Panc1 (cell line): ENCODE results near the gene KHSRP. TPM values are rescaled to one million over a fixed set of nuclear protein-coding genes. Genes with fewer than 3 reads are reported as not detected.

Source experiments
- ATAC-seq: fragments of 200-7000 bp; cut with Tn5 transposase; 2 replicates; pipeline ENCODE4 v1.9.1; 2020; ENCODE audit warnings: mild to moderate bottlenecking, moderate library complexity
- BruUV-seq: library from RNA; stranded (reverse); fragments of 400-500 nt; replicated peaks from 2 replicates; lab custom pipeline; 2021; lab: Mats Ljungman, UMichigan
- CTCF ChIA-PET: fragments of 300-600 bp; sonication (Branson Sonifier 250); formaldehyde crosslinking; loops from one replicate; lab custom pipeline; 2022; ENCODE audit warnings: antibody characterized with exemption; lab: Charles Lee
- POLR2A ChIA-PET: fragments of 300-600 bp; sonication (Branson Sonifier 250); formaldehyde crosslinking; loops from one replicate; lab custom pipeline; 2022; ENCODE audit warnings: antibody characterized with exemption; lab: Charles Lee
- DNase-seq: peaks from one replicate; pipeline ENCODE4 v3.0.0-alpha.2; 2010; ENCODE audit warnings: low read depth, low spot score
- H3K27ac ChIP-seq: 2 replicates; pipeline ENCODE4 v1.5.1; 2011; ENCODE audit warnings: mild to moderate bottlenecking, low read length, inconsistent platforms
- H3K27me3 ChIP-seq: fragments of 200-500 bp; sonication (Bioruptor generic); 2 replicates; pipeline ENCODE4 v1.6.0; 2014; ENCODE audit warnings: low read length, inconsistent platforms; ENCODE audit not compliant: control insufficient read depth, insufficient read depth
- H3K36me3 ChIP-seq: fragments of 200-500 bp; sonication (Bioruptor generic); 2 replicates; pipeline ENCODE4 v1.5.1; 2014; ENCODE audit warnings: inconsistent platforms, mild to moderate bottlenecking, low read length, moderate library complexity; ENCODE audit not compliant: control insufficient read depth, insufficient read depth
- H3K4me1 ChIP-seq: 2 replicates; pipeline ENCODE4 v1.5.1; 2011; ENCODE audit warnings: inconsistent platforms, mild to moderate bottlenecking, low read length, moderate library complexity; ENCODE audit not compliant: control insufficient read depth, insufficient read depth
- H3K4me3 ChIP-seq, 2 experiments: 2 replicates each; pipeline ENCODE4 v1.5.1; 2011 to 2012; ENCODE audit warnings: low read depth in 2 of 2, low read length in 2 of 2, mild to moderate bottlenecking in 2 of 2, inconsistent platforms in 1 of 2, moderate library complexity in 1 of 2
- H3K9me3 ChIP-seq: fragments of 200-500 bp; sonication (Bioruptor generic); 2 replicates; pipeline ENCODE4 v1.5.1; 2014; ENCODE audit warnings: low read depth, mild to moderate bottlenecking, inconsistent platforms, low read length, moderate library complexity; ENCODE audit not compliant: control insufficient read depth, insufficient read depth
- POLR2AphosphoS5 ChIP-seq: IDR thresholded peaks from 2 replicates; pipeline ENCODE4 v1.6.1; 2012; ENCODE audit warnings: mild to moderate bottlenecking, low read depth, low read length, moderate library complexity
- REST ChIP-seq, 2 experiments: IDR thresholded peaks; 2 replicates each; pipeline ENCODE4 v1.6.1; 2011 to 2012; ENCODE audit warnings: low read depth in 2 of 2, control low read depth in 1 of 2, low read length in 1 of 2, mild to moderate bottlenecking in 1 of 2, moderate library complexity in 1 of 2; ENCODE audit not compliant: insufficient read depth in 1 of 2
- SIN3A ChIP-seq: IDR thresholded peaks from 2 replicates; pipeline ENCODE4 v1.6.1; 2012; ENCODE audit warnings: low read depth, mild to moderate bottlenecking, low read length, moderate library complexity, borderline replicate concordance; ENCODE audit not compliant: insufficient read depth
- TCF7L2 ChIP-seq: IDR thresholded peaks from 2 replicates; pipeline ENCODE4 v1.6.1; 2011; ENCODE audit warnings: mild to moderate bottlenecking, low read depth, low read length, inconsistent platforms
- in situ Hi-C: cut with HindIII; loops from 2 replicates; pipeline ENCODE4 v1.10.0; 2016; ENCODE audit warnings: low sequenced_read_pairs, low pct_unique_long_range_greater_than_20kb
- intact Hi-C: fragments of 100-400 bp; cut with micrococcal nuclease; formaldehyde crosslinking; loops from one replicate; pipeline ENCODE4 v1.10.0; 2022; ENCODE audit not compliant: unreplicated experiment
- total RNA-seq: library from RNA; stranded (reverse); gene quantifications from one replicate; pipeline ENCODE4 v1.2.1, GENCODE V29; 2021; ENCODE audit not compliant: unreplicated experiment
- TF ChIP-seq, protein P1 (sequence below): fragments of 450-650 bp; IDR thresholded peaks from 2 replicates; pipeline ENCODE4 v1.5.1; 2017; ENCODE audit warnings: mild to moderate bottlenecking

Gene KHSRP
- total RNA-seq, 1 experiment from 2014 or later: 333 TPM

GRCh38 chr19:6414793-6415590 is 9.6 kb downstream of the KHSRP start:
- H3K36me3 ChIP-seq: peaks cover 6% of the 10 kb centered on the region; the same call in 1 of the 2 replicates
- DNase-seq: no peak
- POLR2A ChIA-PET: no interaction called here
- CTCF ChIA-PET: no interaction called here
- no peaks in the 10 kb centered on the region for H3K27me3 ChIP-seq
- in situ Hi-C loops: no loop called here
- intact Hi-C loops: no loop called here
- no TSS peak for BruUV-seq
- TF ChIP-seq REST (IDR thresholded peaks at IDR 0.05; ENCODE audit: insufficient read depth in 1 of 2, low read depth in 2 of 2, low read length in 1 of 2) (no peak), POLR2AphosphoS5 (no peak), SIN3A (no peak), TCF7L2 (no peak)
- TF ChIP-seq, protein P1, sequence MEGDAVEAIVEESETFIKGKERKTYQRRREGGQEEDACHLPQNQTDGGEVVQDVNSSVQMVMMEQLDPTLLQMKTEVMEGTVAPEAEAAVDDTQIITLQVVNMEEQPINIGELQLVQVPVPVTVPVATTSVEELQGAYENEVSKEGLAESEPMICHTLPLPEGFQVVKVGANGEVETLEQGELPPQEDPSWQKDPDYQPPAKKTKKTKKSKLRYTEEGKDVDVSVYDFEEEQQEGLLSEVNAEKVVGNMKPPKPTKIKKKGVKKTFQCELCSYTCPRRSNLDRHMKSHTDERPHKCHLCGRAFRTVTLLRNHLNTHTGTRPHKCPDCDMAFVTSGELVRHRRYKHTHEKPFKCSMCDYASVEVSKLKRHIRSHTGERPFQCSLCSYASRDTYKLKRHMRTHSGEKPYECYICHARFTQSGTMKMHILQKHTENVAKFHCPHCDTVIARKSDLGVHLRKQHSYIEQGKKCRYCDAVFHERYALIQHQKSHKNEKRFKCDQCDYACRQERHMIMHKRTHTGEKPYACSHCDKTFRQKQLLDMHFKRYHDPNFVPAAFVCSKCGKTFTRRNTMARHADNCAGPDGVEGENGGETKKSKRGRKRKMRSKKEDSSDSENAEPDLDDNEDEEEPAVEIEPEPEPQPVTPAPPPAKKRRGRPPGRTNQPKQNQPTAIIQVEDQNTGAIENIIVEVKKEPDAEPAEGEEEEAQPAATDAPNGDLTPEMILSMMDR: no peak
- no peak overlapping the region for H3K4me3 ChIP-seq
- H3K4me1 ChIP-seq: no peaks in the 10 kb centered on the region
- no peak for ATAC-seq
- no peak overlapping the region for H3K27ac ChIP-seq
- no peaks in the 10 kb centered on the region for H3K9me3 ChIP-seq

GRCh38 chr19:6413721-6414643 is 10.6 kb downstream of the KHSRP start:
- Histone ChIP-seq H3K27me3 (no peaks in the 10 kb centered on the region), H3K9me3 (no peaks in the 10 kb centered on the region), H3K36me3 (peaks cover 6% of the 10 kb centered on the region; the same call in 1 of the 2 replicates), H3K4me3 (no peak overlapping the region), H3K4me1 (no peaks in the 10 kb centered on the region), H3K27ac (no peak overlapping the region)
- TSS peak; percentile 82 for BruUV-seq
- ChIA-PET POLR2A (no interaction called here), CTCF (no interaction called here)
- no peak for TF ChIP-seq REST (IDR thresholded peaks at IDR 0.05; ENCODE audit: insufficient read depth in 1 of 2, low read depth in 2 of 2, low read length in 1 of 2)
- no peak for TF ChIP-seq TCF7L2
- TF ChIP-seq SIN3A: no peak
- TF ChIP-seq, protein P1: no peak
- no peak for TF ChIP-seq POLR2AphosphoS5
- no peak for ATAC-seq
- intact Hi-C loops (no loop called here), in situ Hi-C loops (no loop called here)
- no peak for DNase-seq
